ENCODE data around the gene LUZP2. TPM values are rescaled to one million over a fixed set of nuclear protein-coding genes. Genes with fewer than 3 reads are reported as not detected.

Gene LUZP2
- total RNA-seq, 4 donors from 2014 or later: 0.23 to 0.83 (median 0.48) TPM

DNA sequence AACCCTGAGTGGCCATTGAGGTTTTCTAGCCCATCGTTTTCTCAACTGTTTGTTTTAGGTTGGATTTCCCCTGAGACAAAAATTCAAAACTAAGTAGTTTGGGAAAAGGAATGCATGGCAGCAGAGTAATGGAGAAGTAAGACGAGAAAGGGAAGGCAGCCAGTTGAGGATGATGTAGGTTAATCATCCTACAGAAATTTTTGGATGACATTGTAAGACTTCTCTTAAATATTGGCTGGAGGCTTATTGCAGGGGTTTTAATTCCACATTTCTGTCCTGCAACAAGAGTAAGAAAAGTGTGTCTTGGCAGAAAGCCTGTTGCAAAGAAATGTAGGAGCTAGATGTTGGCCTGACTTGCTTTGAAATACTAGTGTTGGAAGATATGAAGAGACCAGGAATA, 308.8 kb downstream of the LUZP2 start:
- Histone ChIP-seq H3K27ac (no peak overlapping the region), H3K4me1 (no peaks in the 10 kb centered on the region), H3K9me3 (no peaks in the 10 kb centered on the region), H3K4me3 (no peak overlapping the region), H3K27me3 (no peaks in the 10 kb centered on the region), H3K36me3 (no peaks in the 10 kb centered on the region)
- TF ChIP-seq, protein P1, sequence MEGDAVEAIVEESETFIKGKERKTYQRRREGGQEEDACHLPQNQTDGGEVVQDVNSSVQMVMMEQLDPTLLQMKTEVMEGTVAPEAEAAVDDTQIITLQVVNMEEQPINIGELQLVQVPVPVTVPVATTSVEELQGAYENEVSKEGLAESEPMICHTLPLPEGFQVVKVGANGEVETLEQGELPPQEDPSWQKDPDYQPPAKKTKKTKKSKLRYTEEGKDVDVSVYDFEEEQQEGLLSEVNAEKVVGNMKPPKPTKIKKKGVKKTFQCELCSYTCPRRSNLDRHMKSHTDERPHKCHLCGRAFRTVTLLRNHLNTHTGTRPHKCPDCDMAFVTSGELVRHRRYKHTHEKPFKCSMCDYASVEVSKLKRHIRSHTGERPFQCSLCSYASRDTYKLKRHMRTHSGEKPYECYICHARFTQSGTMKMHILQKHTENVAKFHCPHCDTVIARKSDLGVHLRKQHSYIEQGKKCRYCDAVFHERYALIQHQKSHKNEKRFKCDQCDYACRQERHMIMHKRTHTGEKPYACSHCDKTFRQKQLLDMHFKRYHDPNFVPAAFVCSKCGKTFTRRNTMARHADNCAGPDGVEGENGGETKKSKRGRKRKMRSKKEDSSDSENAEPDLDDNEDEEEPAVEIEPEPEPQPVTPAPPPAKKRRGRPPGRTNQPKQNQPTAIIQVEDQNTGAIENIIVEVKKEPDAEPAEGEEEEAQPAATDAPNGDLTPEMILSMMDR (IDR thresholded peaks at IDR 0.05): no peak
- TF ChIP-seq POLR2A (IDR thresholded peaks at IDR 0.05): no peak
- intact Hi-C loops (cut with DNase I): no loop called here
- WGBS, 2 donors: 29 to 46% methylated on average over 2 of the region's 2 CpGs
- no peak for DNase-seq

DNA sequence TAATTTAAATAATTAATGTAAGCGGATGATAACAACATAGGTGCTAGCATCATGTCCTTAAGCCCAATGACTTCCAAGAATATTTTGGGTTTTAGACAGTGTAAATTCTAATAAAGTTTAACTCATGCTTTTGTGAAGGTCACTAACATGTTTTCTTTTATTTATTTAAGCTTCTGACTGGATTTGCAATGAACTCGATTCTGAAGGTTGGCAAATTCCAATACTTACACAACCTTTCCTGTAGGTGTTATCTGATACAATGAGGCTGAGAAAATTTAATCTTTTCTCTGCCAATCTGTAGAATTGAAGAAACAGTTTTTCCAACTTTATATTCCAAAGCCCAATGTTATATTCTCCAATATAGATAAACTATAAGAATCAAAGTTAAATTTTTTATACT, 311.3 kb downstream of the LUZP2 start:
- H3K4me1 ChIP-seq: no peaks in the 10 kb centered on the region
- H3K27me3 ChIP-seq: no peaks in the 10 kb centered on the region
- H3K27ac ChIP-seq: no peak overlapping the region
- no peak for DNase-seq
- intact Hi-C loops (cut with DNase I): no loop called here
- H3K4me3 ChIP-seq: no peak overlapping the region
- no peaks in the 10 kb centered on the region for H3K36me3 ChIP-seq
- TF ChIP-seq, protein P1 (IDR thresholded peaks at IDR 0.05): no peak
- TF ChIP-seq POLR2A (IDR thresholded peaks at IDR 0.05): no peak
- H3K9me3 ChIP-seq: no peaks in the 10 kb centered on the region
- WGBS, 2 donors: 62 to 72% methylated on average over 2 of the region's 2 CpGs

DNA sequence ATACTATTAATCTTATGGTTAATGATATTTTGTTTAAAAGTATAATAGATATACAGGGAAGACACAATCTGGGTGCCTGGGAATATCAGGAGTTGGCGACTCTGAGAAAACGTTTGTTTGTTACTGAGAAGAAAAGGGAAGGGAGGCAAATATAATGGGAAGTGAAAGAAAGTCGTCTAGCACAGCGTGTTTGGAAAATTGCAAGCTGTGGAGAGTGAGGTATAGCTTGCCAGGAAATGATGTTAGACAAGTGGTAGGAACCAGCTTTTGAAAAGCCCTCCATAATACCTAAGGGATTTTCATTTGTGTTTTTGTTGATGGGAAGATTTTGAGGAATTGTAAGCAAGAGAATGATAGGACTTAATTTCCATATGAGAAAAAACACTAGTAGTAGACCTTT, 322.2 kb downstream of the LUZP2 start:
- Histone ChIP-seq H3K4me3 (no peak overlapping the region), H3K27ac (no peak overlapping the region), H3K4me1 (no peaks in the 10 kb centered on the region), H3K36me3 (no peaks in the 10 kb centered on the region), H3K27me3 (no peaks in the 10 kb centered on the region), H3K9me3 (no peaks in the 10 kb centered on the region)
- no peak for DNase-seq
- intact Hi-C loops (cut with DNase I): no loop called here
- no peak for TF ChIP-seq POLR2A (IDR thresholded peaks at IDR 0.05)
- 22 to 33% methylated on average over 4 of the region's 4 CpGs for WGBS, 2 donors

DNA sequence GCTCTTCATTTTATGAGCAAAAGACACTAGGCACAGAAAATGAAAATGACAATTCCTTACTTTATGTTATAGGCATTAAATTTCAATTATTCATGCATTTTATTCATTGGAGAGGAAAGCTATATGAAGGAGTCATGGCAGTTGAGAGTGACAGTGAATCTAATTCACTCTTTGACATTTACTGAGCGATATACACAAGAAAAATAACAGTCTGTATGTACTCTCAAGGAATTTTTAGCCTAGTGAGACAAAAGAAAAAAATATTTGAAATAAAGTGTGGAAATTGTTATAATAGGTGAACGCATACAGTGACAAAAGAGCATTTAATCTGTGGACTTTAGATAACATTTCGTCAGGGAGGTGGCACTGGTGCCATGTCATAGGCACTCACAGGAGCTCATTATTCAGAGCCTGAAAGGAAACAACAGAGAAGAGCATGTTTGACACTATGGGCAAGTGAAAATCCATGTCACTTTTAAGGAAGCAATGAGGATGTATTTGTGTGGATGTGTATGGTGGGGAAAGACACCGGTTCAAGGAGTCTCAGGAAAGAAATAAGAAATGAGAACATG, 323.1 kb downstream of the LUZP2 start:
- DNase-seq: no peak
- H3K4me3 ChIP-seq: no peak overlapping the region
- H3K27ac ChIP-seq: no peak overlapping the region
- H3K4me1 ChIP-seq: no peaks in the 10 kb centered on the region
- no peaks in the 10 kb centered on the region for H3K9me3 ChIP-seq
- 54 to 66% methylated on average over 4 of the region's 4 CpGs for WGBS, 2 donors
- intact Hi-C loops (cut with DNase I): no loop called here
- no peaks in the 10 kb centered on the region for H3K27me3 ChIP-seq
- no peaks in the 10 kb centered on the region for H3K36me3 ChIP-seq
- TF ChIP-seq, protein P1 (IDR thresholded peaks at IDR 0.05): no peak
- no peak for TF ChIP-seq POLR2A (IDR thresholded peaks at IDR 0.05)

DNA sequence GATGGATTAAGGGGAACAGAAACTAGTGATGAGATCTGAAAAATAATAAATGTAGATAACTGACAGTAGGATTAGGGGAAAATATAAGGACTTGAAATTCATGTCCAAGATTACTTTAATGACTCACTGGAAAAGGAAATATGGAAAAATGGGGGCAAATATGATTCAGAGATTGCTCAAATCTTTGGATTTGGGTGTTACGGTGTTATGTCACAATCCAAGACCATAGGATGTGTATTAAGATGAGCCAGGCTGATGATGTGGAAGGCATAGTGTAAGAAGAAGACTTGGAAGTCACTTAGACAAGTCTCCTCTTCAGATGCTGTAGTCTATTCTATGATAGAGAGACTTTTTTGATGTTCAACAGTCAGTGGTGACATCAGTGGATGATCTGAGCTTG, 323.7 kb downstream of the LUZP2 start:
- 24 to 46% methylated on average over 1 of the region's 1 CpG for WGBS, 2 donors

More for the DNA sequence above, 323.7 kb downstream of the LUZP2 start:
- Histone ChIP-seq H3K4me3 (no peak overlapping the region), H3K4me1 (no peaks in the 10 kb centered on the region), H3K27ac (no peak overlapping the region), H3K36me3 (no peaks in the 10 kb centered on the region), H3K9me3 (no peaks in the 10 kb centered on the region), H3K27me3 (no peaks in the 10 kb centered on the region)
- intact Hi-C loops (cut with DNase I): no loop called here
- no peak for TF ChIP-seq POLR2A (IDR thresholded peaks at IDR 0.05)
- TF ChIP-seq, protein P1 (IDR thresholded peaks at IDR 0.05): no peak
- no peak for DNase-seq
